Mesendoderm (in vitro differentiated cells): ENCODE measurements around the gene SLC25A23.

Experiments used
- DNase-seq: peaks from one replicate; pipeline ENCODE4 v3.0.0; 2013
- H2AK5ac ChIP-seq: 2 replicates; pipeline ENCODE4 v1.6.1; 2013; ENCODE audit warnings: low read length, inconsistent platforms
- H2BK120ac ChIP-seq: 2 replicates; pipeline ENCODE4 v1.6.1; 2013; ENCODE audit warnings: low read depth, mild to moderate bottlenecking, low read length, moderate library complexity, mixed read lengths
- H2BK15ac ChIP-seq: replicated peaks from 2 replicates; pipeline ENCODE4 v1.6.1; 2013; ENCODE audit warnings: low read depth, mild to moderate bottlenecking, moderate library complexity
- H2BK5ac ChIP-seq: 2 replicates; pipeline ENCODE4 v1.6.1; 2013; ENCODE audit warnings: low read length, inconsistent platforms
- H3K18ac ChIP-seq: 2 replicates; pipeline ENCODE4 v1.6.1; 2013; ENCODE audit warnings: mild to moderate bottlenecking, low read length, mixed read lengths
- H3K23ac ChIP-seq: one replicate; pipeline ENCODE4 v1.6.1; 2013; ENCODE audit warnings: low read length
- H3K27ac ChIP-seq: 2 replicates; pipeline ENCODE4 v1.5.1; 2013; ENCODE audit warnings: low read depth, mild to moderate bottlenecking, inconsistent platforms, low read length, moderate library complexity
- H3K27me3 ChIP-seq: 2 replicates; pipeline ENCODE4 v1.6.1; 2013; ENCODE audit warnings: low read length, control low read depth, mild to moderate bottlenecking, inconsistent platforms; ENCODE audit not compliant: insufficient read depth, poor library complexity
- H3K36me3 ChIP-seq: 2 replicates; pipeline ENCODE4 v1.6.1; 2013; ENCODE audit warnings: low read length, inconsistent platforms; ENCODE audit not compliant: control insufficient read depth, insufficient read depth
- H3K4ac ChIP-seq: one replicate; pipeline ENCODE4 v1.6.1; 2013; ENCODE audit warnings: low read depth, mild to moderate bottlenecking, low read length, moderate library complexity
- H3K4me1 ChIP-seq: 2 replicates; pipeline ENCODE4 v1.6.1; 2013; ENCODE audit warnings: low read depth, low read length, inconsistent platforms; ENCODE audit not compliant: control insufficient read depth
- H3K4me2 ChIP-seq: 2 replicates; pipeline ENCODE4 v1.6.1; 2013; ENCODE audit warnings: low read length
- H3K4me3 ChIP-seq: 2 replicates; pipeline ENCODE4 v1.5.1; 2013; ENCODE audit warnings: mild to moderate bottlenecking, low read length
- H3K56ac ChIP-seq: one replicate; pipeline ENCODE4 v1.6.1; 2013; ENCODE audit warnings: low read length
- H3K79me1 ChIP-seq: 2 replicates; pipeline ENCODE4 v1.6.1; 2013; ENCODE audit warnings: low read length, inconsistent platforms
- H3K79me2 ChIP-seq: 2 replicates; pipeline ENCODE4 v1.6.1; 2013; ENCODE audit warnings: mild to moderate bottlenecking, low read length; ENCODE audit not compliant: control insufficient read depth, insufficient read depth
- H3K9ac ChIP-seq: 2 replicates; pipeline ENCODE4 v1.6.1; 2013; ENCODE audit warnings: low read length, inconsistent platforms
- H4K5ac ChIP-seq: one replicate; pipeline ENCODE4 v1.6.1; 2013; ENCODE audit warnings: low read length
- H4K8ac ChIP-seq: one replicate; pipeline ENCODE4 v1.6.1; 2013; ENCODE audit warnings: low read depth, mild to moderate bottlenecking, control low read depth, low read length, moderate library complexity
- WGBS: extraction: QIAGEN DNeasy Blood & Tissue Kit; methylation state at CpG from one replicate; pipeline ENCODE4 v1.1.7; 2013; ENCODE audit warnings: low lambda C conversion rate, missing lambda C conversion rate; ENCODE audit not compliant: insufficient coverage; ENCODE audit errors: extremely low coverage; 5-methylcytosine and 5-hydroxymethylcytosine counted together

The SLC25A23 gene

DNA sequence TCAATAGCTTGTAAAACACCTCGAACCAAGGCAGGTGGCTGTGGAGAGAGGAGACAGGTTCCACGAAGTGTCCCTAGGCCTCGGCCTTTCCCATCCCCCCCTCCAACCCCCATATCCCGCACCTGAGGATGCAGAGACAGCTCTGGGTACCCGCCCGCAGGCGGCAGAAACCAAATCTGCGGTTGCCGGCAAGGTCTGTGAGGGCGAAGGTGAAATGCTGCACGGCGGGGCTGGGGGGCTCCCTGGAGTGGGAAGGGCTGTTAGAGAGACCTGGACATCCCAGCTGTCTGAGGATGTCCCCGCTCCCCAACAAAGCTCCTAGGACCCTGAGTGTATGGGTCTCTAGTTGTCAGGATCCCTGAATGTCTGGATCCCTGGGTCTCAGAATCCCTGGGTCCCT, 19.2 kb upstream of the SLC25A23 start:
- Histone ChIP-seq H3K27ac (no peak overlapping the region), H3K36me3 (no peaks in the 10 kb centered on the region), H3K4me2 (no peak overlapping the region), H3K4ac (no peak overlapping the region), H2BK120ac (no peak overlapping the region), H3K9ac (no peak overlapping the region), H4K8ac (no peak overlapping the region), H3K18ac (no peak overlapping the region), H3K56ac (no peak overlapping the region), H2BK5ac (no peak overlapping the region), H2AK5ac (no peak overlapping the region), H3K27me3 (no peaks in the 10 kb centered on the region), H4K5ac (no peak overlapping the region), H3K4me1 (no peaks in the 10 kb centered on the region), H3K79me2 (no peaks in the 10 kb centered on the region), H3K4me3 (no peak overlapping the region), H2BK15ac (no peak overlapping the region), H3K23ac (no peak overlapping the region), H3K79me1 (no peaks in the 10 kb centered on the region)
- DNase-seq = no peak
- WGBS = no CpG with 5 or more reads among the region's 13 CpGs

DNA sequence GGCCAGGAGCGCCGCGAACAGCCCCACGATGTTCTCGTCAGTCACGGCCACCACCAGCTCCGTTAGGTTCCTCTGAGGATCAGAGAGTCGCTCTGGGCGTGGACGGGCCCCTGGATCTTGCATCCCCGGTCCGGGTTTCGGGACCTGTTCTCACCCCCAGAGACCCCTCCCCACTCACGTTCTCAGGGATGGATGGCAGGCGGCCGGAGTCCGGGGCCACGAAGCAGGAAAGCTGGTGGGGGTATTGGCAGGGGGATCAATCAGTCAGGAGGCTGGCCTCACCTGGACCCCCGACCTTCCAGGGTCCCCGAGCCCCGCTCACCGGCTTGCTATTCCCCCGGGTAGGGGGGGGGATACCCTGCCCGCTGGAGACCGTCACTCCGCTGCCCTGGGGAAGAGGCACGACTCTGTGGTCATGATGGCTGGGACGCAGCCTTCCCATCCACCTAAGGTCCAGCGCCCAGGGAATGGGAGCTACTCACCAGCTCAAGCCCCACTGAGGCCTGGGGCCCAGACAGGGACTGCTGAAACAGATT, 17.4 kb upstream of the SLC25A23 start:
- Histone ChIP-seq H3K4me3 (peak overlapping the region; percentile 32), H3K9ac (peak overlapping the region; percentile 52), H4K8ac (no peak overlapping the region), H3K79me2 (no peaks in the 10 kb centered on the region), H3K4me2 (peak overlapping the region; percentile 91), H2AK5ac (no peak overlapping the region), H3K4ac (no peak overlapping the region), H3K79me1 (no peaks in the 10 kb centered on the region), H3K23ac (no peak overlapping the region), H3K36me3 (no peaks in the 10 kb centered on the region), H3K27me3 (no peaks in the 10 kb centered on the region), H3K18ac (no peak overlapping the region), H2BK15ac (no peak overlapping the region), H2BK5ac (no peak overlapping the region), H2BK120ac (no peak overlapping the region), H3K27ac (no peak overlapping the region), H3K4me1 (no peaks in the 10 kb centered on the region), H4K5ac (no peak overlapping the region), H3K56ac (peak overlapping the region; percentile 73)
- no CpG with 5 or more reads among the region's 29 CpGs for WGBS
- DNase-seq = no peak

DNA sequence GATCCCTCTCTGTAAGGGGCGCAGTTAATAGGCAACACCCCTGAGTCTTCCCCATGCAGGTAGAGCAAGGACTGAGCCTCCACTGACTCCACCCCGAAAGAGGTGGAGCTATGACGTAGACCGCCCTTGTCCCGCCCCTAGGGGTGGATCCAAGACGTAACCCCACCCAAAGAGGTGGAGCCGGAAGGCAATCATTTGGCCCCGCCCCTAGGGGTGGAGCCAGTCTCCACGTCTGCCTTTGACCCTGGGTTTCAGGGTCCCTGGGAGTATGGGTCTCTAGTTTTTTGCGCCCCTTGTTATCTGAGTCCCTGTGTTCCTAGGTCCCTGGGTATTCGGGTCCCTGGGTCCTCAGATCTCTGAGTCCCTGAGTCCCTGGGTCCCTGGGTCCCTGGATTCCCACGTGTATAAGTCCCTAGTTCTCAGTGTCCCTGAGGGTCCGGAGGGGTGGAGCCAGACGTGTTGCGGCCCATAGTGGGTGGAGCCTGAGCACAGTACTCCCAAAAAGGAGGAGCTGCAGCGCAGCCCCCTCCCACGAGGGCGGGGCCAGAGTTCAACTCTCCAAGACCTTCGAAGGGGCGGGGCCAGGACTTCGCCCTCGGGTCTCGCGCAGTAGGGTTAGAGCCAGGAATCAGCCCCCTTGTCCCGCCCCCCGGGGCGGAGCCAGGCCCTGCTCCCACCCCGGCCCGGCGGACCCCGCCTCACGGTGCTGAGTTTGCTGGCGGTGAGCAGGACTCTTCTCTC, 16.7 kb upstream of the SLC25A23 start:
- H2BK5ac ChIP-seq = no peak overlapping the region
- no CpG with 5 or more reads among the region's 33 CpGs for WGBS
- peak overlapping the region; percentile 99 for H3K4me2 ChIP-seq
- H3K18ac ChIP-seq = no peak overlapping the region
- peak overlapping the region; percentile 43 for H3K4me3 ChIP-seq
- H3K36me3 ChIP-seq = no peaks in the 10 kb centered on the region
- H3K4ac ChIP-seq = no peak overlapping the region
- H3K27me3 ChIP-seq = no peaks in the 10 kb centered on the region
- H4K5ac ChIP-seq = no peak overlapping the region
- H3K27ac ChIP-seq = no peak overlapping the region
- H3K4me1 ChIP-seq = no peaks in the 10 kb centered on the region
- no peaks in the 10 kb centered on the region for H3K79me2 ChIP-seq
- peak overlapping the region; percentile 52 for H3K9ac ChIP-seq
- no peak overlapping the region for H2BK120ac ChIP-seq
- no peaks in the 10 kb centered on the region for H3K79me1 ChIP-seq
- no peak overlapping the region for H4K8ac ChIP-seq
- H3K56ac ChIP-seq = no peak overlapping the region
- DNase-seq = peak; percentile 99
- H2AK5ac ChIP-seq = no peak overlapping the region
- H2BK15ac ChIP-seq = no peak overlapping the region
- no peak overlapping the region for H3K23ac ChIP-seq

DNA sequence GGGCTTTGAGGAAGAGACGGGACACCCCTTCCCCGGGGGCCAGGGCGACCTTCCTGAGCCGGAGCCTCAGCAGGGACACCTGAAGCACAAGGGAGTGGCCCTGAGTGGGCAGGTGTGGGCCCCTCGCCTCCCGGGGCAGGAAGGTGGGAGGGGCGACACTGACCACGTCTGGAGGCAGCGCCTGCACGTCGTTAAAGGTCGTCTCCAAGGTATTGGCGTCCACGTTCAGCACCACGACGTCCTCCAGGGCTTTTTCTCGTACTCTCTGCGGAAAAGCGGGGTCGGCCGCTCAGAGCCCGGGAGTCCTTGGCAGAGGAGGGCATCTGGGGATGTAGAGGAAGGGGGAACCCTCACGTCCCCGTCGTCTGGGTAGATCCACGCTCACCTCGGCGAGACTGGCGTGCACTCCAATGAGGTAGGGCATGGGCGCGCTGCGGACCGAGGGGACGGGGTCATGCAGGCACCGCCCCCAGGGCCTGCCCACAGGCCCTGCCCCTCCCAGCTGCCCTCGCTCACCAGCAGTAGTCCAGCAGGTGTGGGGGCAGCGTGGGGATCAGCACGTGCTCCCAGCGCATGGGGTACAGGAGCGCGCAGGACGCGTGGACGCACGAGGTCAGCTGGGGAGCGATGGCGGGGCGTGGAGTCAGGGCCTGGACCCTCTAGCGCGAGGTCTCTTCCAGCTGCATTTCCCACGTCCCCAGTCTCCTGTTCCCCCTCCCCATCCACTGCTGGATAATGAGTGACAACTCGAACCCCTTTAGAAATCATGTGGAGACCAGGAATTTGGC, 15.9 kb upstream of the SLC25A23 start:
- Histone ChIP-seq H2BK120ac (no peak overlapping the region), H3K9ac (peak overlapping the region; percentile 43), H3K79me1 (no peaks in the 10 kb centered on the region), H2BK15ac (no peak overlapping the region), H3K23ac (no peak overlapping the region), H3K4ac (no peak overlapping the region), H2AK5ac (no peak overlapping the region), H3K56ac (peak overlapping the region; percentile 81), H3K4me2 (peak overlapping the region; percentile 99), H3K18ac (no peak overlapping the region), H3K4me3 (peak overlapping the region; percentile 43), H2BK5ac (no peak overlapping the region), H3K36me3 (no peaks in the 10 kb centered on the region), H3K27ac (no peak overlapping the region), H4K5ac (no peak overlapping the region), H3K4me1 (no peaks in the 10 kb centered on the region), H3K27me3 (no peaks in the 10 kb centered on the region), H4K8ac (no peak overlapping the region), H3K79me2 (no peaks in the 10 kb centered on the region)
- no CpG with 5 or more reads among the region's 52 CpGs for WGBS
- peak; percentile 39 for DNase-seq

DNA sequence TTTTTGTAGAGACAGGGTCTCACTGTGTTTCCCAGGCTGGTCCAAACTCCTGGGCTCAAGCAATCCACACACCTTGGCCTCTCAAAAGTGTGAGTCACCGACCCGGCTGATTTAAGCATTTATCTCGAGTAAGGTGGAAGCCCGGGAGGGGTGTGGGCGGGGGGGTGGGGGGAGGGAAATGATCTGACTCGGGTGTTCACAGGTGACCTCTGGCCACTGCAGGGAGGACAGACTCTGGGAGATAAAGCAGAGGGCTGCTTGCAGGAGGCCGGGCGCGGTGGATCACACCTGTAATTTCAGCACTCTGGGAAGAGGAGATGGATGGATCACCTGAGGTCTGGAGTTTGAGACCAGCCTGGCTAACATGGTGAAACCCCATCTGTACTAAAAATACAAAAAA, 14.1 kb upstream of the SLC25A23 start:
- H3K23ac ChIP-seq = no peak overlapping the region
- H3K4me2 ChIP-seq = no peak overlapping the region
- H3K56ac ChIP-seq = no peak overlapping the region
- no peak overlapping the region for H2AK5ac ChIP-seq
- H3K36me3 ChIP-seq = no peaks in the 10 kb centered on the region
- no peak overlapping the region for H4K8ac ChIP-seq
- H4K5ac ChIP-seq = no peak overlapping the region
- no peak overlapping the region for H3K18ac ChIP-seq
- no peak overlapping the region for H3K27ac ChIP-seq
- DNase-seq = no peak
- H2BK5ac ChIP-seq = no peak overlapping the region
- no peaks in the 10 kb centered on the region for H3K79me1 ChIP-seq
- no peaks in the 10 kb centered on the region for H3K4me1 ChIP-seq
- H3K4ac ChIP-seq = no peak overlapping the region
- WGBS = no CpG with 5 or more reads among the region's 9 CpGs
- H2BK120ac ChIP-seq = no peak overlapping the region
- H3K79me2 ChIP-seq = no peaks in the 10 kb centered on the region
- H2BK15ac ChIP-seq = no peak overlapping the region
- no peak overlapping the region for H3K9ac ChIP-seq
- no peak overlapping the region for H3K4me3 ChIP-seq
- no peaks in the 10 kb centered on the region for H3K27me3 ChIP-seq
